ENCODE data around the gene RFXANK.

DNA sequence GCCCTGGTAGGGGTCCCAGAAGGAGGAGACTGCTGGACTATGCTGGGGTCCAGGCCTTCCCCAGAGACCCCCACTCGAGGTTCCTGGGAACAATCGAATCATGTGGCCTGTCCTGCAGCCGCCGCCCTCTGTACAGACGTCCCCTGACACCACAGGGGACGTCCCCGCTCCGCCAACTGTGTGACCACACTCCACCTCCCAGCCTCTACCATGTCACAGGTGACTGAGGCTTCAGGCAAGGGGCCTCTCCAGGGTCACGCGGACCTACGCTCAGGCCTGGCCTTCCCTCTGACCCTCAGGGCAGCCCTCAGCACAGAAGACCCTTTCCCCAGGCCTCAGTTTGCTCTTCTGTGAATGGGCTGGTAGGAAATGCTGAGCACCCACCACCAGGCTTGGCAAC is 40.6 kb upstream of the RFXANK start:
- TF ChIP-seq, protein P1, sequence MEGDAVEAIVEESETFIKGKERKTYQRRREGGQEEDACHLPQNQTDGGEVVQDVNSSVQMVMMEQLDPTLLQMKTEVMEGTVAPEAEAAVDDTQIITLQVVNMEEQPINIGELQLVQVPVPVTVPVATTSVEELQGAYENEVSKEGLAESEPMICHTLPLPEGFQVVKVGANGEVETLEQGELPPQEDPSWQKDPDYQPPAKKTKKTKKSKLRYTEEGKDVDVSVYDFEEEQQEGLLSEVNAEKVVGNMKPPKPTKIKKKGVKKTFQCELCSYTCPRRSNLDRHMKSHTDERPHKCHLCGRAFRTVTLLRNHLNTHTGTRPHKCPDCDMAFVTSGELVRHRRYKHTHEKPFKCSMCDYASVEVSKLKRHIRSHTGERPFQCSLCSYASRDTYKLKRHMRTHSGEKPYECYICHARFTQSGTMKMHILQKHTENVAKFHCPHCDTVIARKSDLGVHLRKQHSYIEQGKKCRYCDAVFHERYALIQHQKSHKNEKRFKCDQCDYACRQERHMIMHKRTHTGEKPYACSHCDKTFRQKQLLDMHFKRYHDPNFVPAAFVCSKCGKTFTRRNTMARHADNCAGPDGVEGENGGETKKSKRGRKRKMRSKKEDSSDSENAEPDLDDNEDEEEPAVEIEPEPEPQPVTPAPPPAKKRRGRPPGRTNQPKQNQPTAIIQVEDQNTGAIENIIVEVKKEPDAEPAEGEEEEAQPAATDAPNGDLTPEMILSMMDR (conservative IDR thresholded peaks at IDR 0.05; ENCODE audit: low read length): no peak
- TF ChIP-seq EZH2phosphoT487 (IDR thresholded peaks at IDR 0.05; ENCODE audit: borderline replicate concordance, low read depth, low read length): no peak
